Keratinocyte (primary cell): ENCODE measurements around the gene PNLIPRP3.

Experiments
- EZH2 ChIP-seq: IDR thresholded peaks from one replicate; pipeline ENCODE4 v1.6.1; 2012; ENCODE audit warnings: inconsistent platforms, mild to moderate bottlenecking, low read length, moderate library complexity
- TF ChIP-seq, protein P1 (sequence below), 3 experiments: IDR thresholded peaks in 1 of 3; conservative IDR thresholded peaks in 1 of 3; optimal IDR thresholded peaks in 1 of 3; 2 replicates in 2 of 3; 3 replicates in 1 of 3; pipeline versions ENCODE3 to v1.5.1; 2011; ENCODE audit warnings: low read length in 3 of 3, mild to moderate bottlenecking in 3 of 3, moderate library complexity in 2 of 3, control low read depth in 1 of 3, inconsistent platforms in 1 of 3; ENCODE audit not compliant: insufficient read depth in 2 of 3; ENCODE audit errors: extremely low read depth in 1 of 3

DNA sequence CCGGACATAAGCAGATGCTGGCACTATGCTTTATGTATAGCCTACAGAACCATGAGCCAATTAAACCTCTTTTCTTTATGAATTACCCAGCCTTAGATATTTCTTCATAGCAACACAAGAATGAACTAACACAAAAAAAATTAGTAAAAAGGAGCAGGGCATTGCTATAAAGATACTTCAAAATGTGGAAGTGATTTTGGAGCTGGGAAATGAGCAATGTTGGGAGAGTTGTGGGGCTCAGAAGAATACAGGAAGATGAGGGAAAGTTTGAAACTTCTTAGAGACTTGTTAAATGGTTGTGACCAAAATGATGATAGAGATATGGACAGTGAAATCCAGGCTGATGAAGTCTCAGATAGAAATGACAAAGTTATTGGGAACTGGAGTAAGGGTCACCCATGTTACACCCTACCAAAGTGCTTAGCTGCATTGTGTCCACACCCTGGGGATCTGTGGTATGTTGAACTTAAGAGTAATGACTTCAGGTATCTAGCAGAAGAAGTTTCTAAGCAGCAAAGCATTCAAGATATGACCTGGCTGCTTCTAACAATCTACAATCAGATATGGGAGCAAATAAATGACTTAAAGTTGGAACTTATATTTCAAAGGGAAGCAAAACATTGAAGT, 24.2 kb downstream of the PNLIPRP3 start:
- TF ChIP-seq, protein P1, sequence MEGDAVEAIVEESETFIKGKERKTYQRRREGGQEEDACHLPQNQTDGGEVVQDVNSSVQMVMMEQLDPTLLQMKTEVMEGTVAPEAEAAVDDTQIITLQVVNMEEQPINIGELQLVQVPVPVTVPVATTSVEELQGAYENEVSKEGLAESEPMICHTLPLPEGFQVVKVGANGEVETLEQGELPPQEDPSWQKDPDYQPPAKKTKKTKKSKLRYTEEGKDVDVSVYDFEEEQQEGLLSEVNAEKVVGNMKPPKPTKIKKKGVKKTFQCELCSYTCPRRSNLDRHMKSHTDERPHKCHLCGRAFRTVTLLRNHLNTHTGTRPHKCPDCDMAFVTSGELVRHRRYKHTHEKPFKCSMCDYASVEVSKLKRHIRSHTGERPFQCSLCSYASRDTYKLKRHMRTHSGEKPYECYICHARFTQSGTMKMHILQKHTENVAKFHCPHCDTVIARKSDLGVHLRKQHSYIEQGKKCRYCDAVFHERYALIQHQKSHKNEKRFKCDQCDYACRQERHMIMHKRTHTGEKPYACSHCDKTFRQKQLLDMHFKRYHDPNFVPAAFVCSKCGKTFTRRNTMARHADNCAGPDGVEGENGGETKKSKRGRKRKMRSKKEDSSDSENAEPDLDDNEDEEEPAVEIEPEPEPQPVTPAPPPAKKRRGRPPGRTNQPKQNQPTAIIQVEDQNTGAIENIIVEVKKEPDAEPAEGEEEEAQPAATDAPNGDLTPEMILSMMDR (optimal IDR thresholded peaks at IDR 0.05 in 1 of 3, IDR thresholded peaks at IDR 0.05 in 1 of 3, conservative IDR thresholded peaks at IDR 0.05 in 1 of 3; ENCODE audit: extremely low read depth in 1 of 3, insufficient read depth in 2 of 3, low read length in 3 of 3), result no peak
- no peak for TF ChIP-seq EZH2
